MCF 10A (cell line): ENCODE measurements around the gene MTOR. TPM values are rescaled to one million over a fixed set of nuclear protein-coding genes. Genes with fewer than 3 reads are reported as not detected.

ENCODE experiments used
- BruUV-seq: library from RNA; stranded (reverse); fragments of 400-500 nt; replicated peaks from 2 replicates; lab custom pipeline; 2021; lab: Mats Ljungman, UMichigan
- CTCF ChIA-PET: fragments of 300-600 bp; sonication (Branson Sonifier 250); formaldehyde crosslinking; extraction: SDS; loops from one replicate; lab custom pipeline; 2021; ENCODE audit warnings: antibody characterized with exemption, inconsistent platforms; lab: Yijun Ruan, JAX
- POLR2A ChIA-PET: fragments of 300-600, 350-650 bp; sonication (Branson Sonifier 250); formaldehyde crosslinking; extraction: SDS; loops from one replicate; lab custom pipeline; 2020; ENCODE audit warnings: antibody characterized with exemption, inconsistent platforms; lab: Yijun Ruan, JAX
- DNase-seq: peaks from one replicate; pipeline ENCODE4 v3.0.0-alpha.2; 2018; ENCODE audit not compliant: unreplicated experiment
- H3K27ac Mint-ChIP-seq: one replicate; pipeline ENCODE4 v1.8.0; 2022; ENCODE audit warnings: mild to moderate bottlenecking, low read depth, mixed read lengths; ENCODE audit not compliant: unreplicated experiment
- H3K27me3 Mint-ChIP-seq: one replicate; pipeline ENCODE4 v1.8.0; 2022; ENCODE audit warnings: mixed read lengths; ENCODE audit not compliant: insufficient read depth, unreplicated experiment
- H3K36me3 Mint-ChIP-seq: one replicate; pipeline ENCODE4 v1.8.0; 2022; ENCODE audit warnings: mild to moderate bottlenecking, moderate library complexity, mixed read lengths; ENCODE audit not compliant: insufficient read depth, unreplicated experiment
- H3K4me1 Mint-ChIP-seq: one replicate; pipeline ENCODE4 v1.8.0; 2022; ENCODE audit warnings: mixed read lengths; ENCODE audit not compliant: insufficient read depth, unreplicated experiment
- H3K4me3 Mint-ChIP-seq: one replicate; pipeline ENCODE4 v1.8.0; 2022; ENCODE audit warnings: mild to moderate bottlenecking, moderate library complexity, mixed read lengths; ENCODE audit not compliant: unreplicated experiment
- H3K9me3 Mint-ChIP-seq: one replicate; pipeline ENCODE4 v1.8.0; 2022; ENCODE audit warnings: mixed read lengths; ENCODE audit not compliant: unreplicated experiment
- intact Hi-C: fragments of 100-400 bp; cut with micrococcal nuclease; formaldehyde crosslinking; loops from 2 replicates; pipeline ENCODE4 v1.14.1; 2022
- total RNA-seq: library from RNA; stranded (reverse); gene quantifications from 2 replicates; pipeline ENCODE4 v1.2.3, GENCODE V29; 2022
- TF ChIP-seq, protein P1 (sequence below): fragments of 200-600 bp; IDR thresholded peaks from one replicate; pipeline ENCODE4 v1.8.0; 2022; ENCODE audit warnings: antibody characterized with exemption, mild to moderate bottlenecking; ENCODE audit not compliant: unreplicated experiment

MTOR gene
- total RNA-seq, 1 experiment from 2014 or later, result 45.9 TPM

DNA sequence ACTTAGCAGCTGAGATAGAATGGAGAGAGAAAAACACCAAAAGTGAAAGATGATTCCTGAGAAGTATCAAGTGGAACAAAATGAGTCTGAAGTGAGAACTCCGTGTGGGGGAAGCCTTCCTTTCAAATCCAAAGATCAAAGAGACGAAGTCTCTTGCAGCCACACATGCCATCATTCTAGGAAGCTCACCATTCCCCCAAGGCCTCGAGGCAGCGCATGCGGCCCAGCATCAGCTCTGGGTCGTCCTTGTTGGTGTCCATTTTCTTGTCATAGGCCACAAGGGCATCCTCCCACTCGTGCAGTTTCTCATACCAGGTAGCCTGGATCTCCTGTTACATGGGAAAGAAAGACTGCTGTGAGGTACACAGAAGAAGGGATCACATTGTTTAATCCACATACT is 105.4 kb downstream of the MTOR start:
- ChIA-PET CTCF (interaction anchor here (0.6 to 0.7 kb wide), 2 partner anchors 118 to 120 kb away, joined by 3 read pairs; no protein-coding TSS in a partner anchor), POLR2A (interaction anchor here (1.7 kb wide), 1 partner anchor 23 kb away, joined by 5 read pairs; no protein-coding TSS in a partner anchor)
- no peaks in the 10 kb centered on the region for H3K9me3 Mint-ChIP-seq
- no peaks in the 10 kb centered on the region for H3K27me3 Mint-ChIP-seq
- TF ChIP-seq, protein P1, sequence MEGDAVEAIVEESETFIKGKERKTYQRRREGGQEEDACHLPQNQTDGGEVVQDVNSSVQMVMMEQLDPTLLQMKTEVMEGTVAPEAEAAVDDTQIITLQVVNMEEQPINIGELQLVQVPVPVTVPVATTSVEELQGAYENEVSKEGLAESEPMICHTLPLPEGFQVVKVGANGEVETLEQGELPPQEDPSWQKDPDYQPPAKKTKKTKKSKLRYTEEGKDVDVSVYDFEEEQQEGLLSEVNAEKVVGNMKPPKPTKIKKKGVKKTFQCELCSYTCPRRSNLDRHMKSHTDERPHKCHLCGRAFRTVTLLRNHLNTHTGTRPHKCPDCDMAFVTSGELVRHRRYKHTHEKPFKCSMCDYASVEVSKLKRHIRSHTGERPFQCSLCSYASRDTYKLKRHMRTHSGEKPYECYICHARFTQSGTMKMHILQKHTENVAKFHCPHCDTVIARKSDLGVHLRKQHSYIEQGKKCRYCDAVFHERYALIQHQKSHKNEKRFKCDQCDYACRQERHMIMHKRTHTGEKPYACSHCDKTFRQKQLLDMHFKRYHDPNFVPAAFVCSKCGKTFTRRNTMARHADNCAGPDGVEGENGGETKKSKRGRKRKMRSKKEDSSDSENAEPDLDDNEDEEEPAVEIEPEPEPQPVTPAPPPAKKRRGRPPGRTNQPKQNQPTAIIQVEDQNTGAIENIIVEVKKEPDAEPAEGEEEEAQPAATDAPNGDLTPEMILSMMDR, result no peak
- intact Hi-C loops, result no loop called here
- no TSS peak for BruUV-seq
- H3K4me1 Mint-ChIP-seq, result peaks cover 22% of the 10 kb centered on the region
- no peak overlapping the region for H3K4me3 Mint-ChIP-seq
- H3K36me3 Mint-ChIP-seq, result peaks cover 45% of the 10 kb centered on the region
- DNase-seq, result no peak
- peak overlapping the region; percentile 62 for H3K27ac Mint-ChIP-seq

DNA sequence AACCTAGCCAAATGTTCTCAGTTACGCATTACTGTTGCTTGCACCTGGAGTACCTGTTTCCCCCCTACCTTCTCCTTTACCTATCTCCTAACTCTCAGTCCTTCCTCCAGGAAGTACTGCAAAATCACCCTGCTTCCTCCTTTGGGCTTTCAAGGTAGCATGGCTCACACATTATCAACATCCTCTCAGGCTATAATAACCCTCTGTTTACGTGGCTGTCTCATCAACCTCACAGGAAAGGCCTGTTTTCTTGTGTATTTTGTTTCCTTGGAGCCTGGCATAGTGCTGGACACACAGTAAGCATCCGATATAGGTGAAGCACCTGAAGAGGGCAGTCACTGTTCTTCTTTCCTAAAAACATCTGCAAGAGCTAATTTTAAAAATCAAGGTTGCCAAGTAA is 105.9 kb downstream of the MTOR start:
- no peak overlapping the region for H3K4me3 Mint-ChIP-seq
- BruUV-seq, result no TSS peak
- no peaks in the 10 kb centered on the region for H3K27me3 Mint-ChIP-seq
- H3K9me3 Mint-ChIP-seq, result no peaks in the 10 kb centered on the region
- DNase-seq, result no peak
- H3K36me3 Mint-ChIP-seq, result peaks cover 44% of the 10 kb centered on the region
- peaks cover 22% of the 10 kb centered on the region for H3K4me1 Mint-ChIP-seq
- TF ChIP-seq, protein P1, result no peak
- CTCF ChIA-PET, result interaction anchor here (0.6 to 0.7 kb wide), 2 partner anchors 118 to 119 kb away, joined by 3 read pairs; no protein-coding TSS in a partner anchor
- intact Hi-C loops, result no loop called here
- no peak overlapping the region for H3K27ac Mint-ChIP-seq
- POLR2A ChIA-PET, result interaction anchor here (1.7 kb wide), 1 partner anchor 24 kb away, joined by 5 read pairs; no protein-coding TSS in a partner anchor

DNA sequence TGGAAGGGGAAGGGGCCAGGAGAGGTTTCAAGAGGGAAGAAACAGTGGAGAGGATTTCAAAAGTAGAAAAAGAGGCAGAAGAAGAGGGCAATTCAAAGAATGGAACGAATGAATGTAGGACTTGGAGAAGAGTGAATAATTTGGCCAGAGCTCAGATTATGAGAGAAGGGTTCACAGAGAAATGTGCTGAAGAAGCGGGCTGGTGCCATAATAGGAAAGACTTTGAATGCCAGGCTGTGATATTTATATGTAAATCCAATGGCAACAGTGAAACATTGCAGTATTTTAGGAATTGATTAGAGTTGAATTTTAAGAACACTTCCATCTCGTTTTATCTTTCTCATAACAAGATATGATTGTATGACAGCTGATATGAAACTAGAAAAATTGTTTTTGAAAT is 109.2 kb downstream of the MTOR start:
- intact Hi-C loops, result no loop called here
- H3K4me3 Mint-ChIP-seq, result no peak overlapping the region
- POLR2A ChIA-PET, result interaction anchor here (0.7 to 0.8 kb wide), 2 partner anchors 18 to 63 kb away, joined by 3 to 4 read pairs; no protein-coding TSS in a partner anchor
- peaks cover 11% of the 10 kb centered on the region for H3K4me1 Mint-ChIP-seq
- H3K27me3 Mint-ChIP-seq, result no peaks in the 10 kb centered on the region
- H3K27ac Mint-ChIP-seq, result peak overlapping the region; percentile 17
- no peak for DNase-seq
- H3K9me3 Mint-ChIP-seq, result no peaks in the 10 kb centered on the region
- H3K36me3 Mint-ChIP-seq, result peaks cover 59% of the 10 kb centered on the region
- BruUV-seq, result no TSS peak
- CTCF ChIA-PET, result interaction anchor here (0.6 to 0.7 kb wide), 2 partner anchors 11 to 115 kb away, joined by 3 read pairs; no protein-coding TSS in a partner anchor
- TF ChIP-seq, protein P1, result no peak

DNA sequence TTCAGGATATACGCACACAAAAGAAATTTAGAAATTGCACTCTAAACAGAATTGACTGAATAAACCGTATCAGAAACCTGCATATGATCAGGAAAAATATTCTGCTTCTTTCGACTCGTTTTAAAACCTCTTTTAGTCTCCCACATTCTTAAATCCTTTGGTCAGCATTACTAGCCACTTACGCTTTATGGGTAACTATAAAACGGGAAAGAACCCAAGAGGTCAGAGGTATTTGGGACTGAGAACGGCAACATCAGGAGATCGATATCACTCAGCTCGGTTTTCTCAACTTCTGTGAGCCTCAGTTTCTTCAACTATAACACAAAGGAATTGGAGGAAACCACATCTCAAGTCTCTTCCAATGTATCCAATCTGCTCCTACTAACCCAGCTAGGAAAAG is 109.6 kb downstream of the MTOR start:
- peaks cover 7% of the 10 kb centered on the region for H3K4me1 Mint-ChIP-seq
- POLR2A ChIA-PET, result interaction anchor here (0.5 to 0.8 kb wide), 3 partner anchors 19 to 122 kb away, joined by 3 to 4 read pairs (median 3); no protein-coding TSS in a partner anchor
- no TSS peak for BruUV-seq
- intact Hi-C loops, result no loop called here
- peaks cover 56% of the 10 kb centered on the region for H3K36me3 Mint-ChIP-seq
- TF ChIP-seq, protein P1, result no peak
- H3K27me3 Mint-ChIP-seq, result no peaks in the 10 kb centered on the region
- CTCF ChIA-PET, result interaction anchor here (0.7 kb wide), 1 partner anchor 10 kb away, joined by 3 read pairs; no protein-coding TSS in a partner anchor
- peak overlapping the region; percentile 17 for H3K27ac Mint-ChIP-seq
- no peak for DNase-seq
- H3K9me3 Mint-ChIP-seq, result no peaks in the 10 kb centered on the region
- no peak overlapping the region for H3K4me3 Mint-ChIP-seq
